GM21367 (cell line): ENCODE data around the gene CACNA1C.

Experiments used
- ATAC-seq: cut with Tn5 transposase; IDR thresholded peaks from one replicate; pipeline ENCODE4 v1.9.1; 2021; ENCODE audit not compliant: unreplicated experiment

Gene CACNA1C

DNA sequence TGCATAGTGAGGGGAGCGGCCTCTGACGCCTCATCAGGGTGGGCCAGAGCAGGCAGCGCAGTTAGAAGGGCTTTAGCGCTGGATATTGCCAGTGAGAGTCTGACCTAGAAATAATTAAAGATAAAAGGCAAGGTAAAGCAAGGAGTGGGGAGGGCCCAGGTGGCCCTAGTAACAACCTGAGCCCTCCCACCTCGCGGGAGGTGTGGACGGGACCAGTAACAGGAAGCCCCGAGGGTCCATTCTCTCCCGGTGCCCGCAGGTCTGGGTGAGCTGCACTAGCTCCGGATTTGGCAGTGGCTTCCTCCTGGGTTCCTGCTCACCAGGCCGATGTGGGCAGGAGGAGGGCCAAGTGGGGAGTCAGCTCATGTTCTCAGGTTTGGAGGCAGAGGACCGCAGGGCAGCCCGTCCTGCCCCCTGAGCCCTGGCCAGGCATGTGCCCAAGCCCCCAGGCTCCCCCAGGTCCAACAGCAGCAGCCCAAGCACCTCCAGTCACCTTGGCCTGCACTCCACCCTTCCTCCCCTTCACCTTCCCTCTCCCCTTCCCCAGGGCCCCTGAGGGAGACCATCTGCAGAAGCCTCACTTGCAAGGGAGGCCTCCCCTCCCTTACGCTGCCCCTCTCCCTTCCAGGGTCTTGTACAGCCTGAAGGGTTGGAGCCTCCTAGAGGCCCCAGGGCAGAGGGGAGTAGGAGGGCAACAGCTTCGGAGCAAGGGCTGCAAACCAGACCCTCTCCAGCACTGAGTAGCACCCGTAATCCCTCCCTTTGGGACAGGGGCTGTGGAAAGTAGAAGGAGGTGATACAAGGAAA, 597.7 kb downstream of the CACNA1C start:
- ATAC-seq, result no peak

- no peak for ATAC-seq
Observed at GRCh38 chr12:2651068-2651965, 598.5 kb downstream of the CACNA1C start.

- no peak for ATAC-seq
Observed at GRCh38 chr12:2652011-2652400, 599.2 kb downstream of the CACNA1C start.

DNA sequence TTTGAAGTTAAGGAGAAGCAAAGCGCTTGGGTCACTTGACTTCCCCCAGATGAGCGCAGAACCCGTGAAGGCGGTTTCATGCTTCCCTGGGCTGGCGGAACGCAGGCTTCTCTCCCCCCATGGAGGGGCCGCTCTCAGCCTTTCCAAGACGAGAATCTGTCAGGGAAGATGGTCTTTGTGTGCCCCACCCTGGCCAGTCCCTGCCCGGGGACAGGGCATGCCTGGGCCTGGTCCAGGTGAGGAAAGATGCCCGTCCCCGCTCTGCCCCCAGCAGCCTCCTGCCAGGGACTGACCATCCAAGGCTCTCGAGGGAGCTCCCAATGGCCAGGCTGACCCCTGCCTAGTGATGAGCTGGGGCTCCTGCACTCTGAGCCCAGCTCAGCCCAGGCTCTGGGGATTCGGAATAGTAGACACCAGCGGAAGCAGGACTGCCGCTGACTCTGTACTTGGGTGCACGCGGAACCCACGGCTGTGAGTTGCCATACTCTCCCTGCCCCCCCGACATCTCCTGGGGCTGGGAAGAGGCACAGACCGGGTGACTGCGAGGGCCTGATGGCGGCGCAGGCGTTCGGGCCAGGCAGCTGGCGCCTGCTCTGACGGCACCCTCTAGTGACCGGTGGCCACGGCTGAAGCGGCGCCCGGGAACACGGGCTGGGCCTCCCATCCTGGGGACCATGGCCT, 599.8 kb downstream of the CACNA1C start:
- no peak for ATAC-seq

GRCh38 chr12:2653461-2653965, 600.7 kb downstream of the CACNA1C start:
- ATAC-seq, result no peak

DNA sequence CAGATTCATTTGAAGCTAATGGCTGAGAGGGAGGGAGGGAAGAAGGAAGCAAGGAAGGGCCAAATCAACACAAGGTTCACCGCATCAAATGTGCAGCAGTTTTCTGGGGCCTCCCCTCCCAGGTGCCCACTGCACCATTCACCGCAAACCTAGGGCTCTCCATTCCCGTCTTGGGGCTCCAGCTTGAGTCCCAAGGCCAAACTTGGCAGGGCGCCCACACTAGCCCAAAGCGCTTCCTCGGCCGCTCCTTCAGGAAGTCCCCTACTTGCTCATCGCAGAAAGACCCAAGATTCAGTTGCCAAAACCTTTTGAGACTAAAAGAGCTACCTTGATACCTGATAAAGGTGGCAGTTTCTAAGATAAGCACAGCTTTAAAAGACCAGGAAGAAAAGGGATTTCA, 601.5 kb downstream of the CACNA1C start:
- ATAC-seq, result no peak

DNA sequence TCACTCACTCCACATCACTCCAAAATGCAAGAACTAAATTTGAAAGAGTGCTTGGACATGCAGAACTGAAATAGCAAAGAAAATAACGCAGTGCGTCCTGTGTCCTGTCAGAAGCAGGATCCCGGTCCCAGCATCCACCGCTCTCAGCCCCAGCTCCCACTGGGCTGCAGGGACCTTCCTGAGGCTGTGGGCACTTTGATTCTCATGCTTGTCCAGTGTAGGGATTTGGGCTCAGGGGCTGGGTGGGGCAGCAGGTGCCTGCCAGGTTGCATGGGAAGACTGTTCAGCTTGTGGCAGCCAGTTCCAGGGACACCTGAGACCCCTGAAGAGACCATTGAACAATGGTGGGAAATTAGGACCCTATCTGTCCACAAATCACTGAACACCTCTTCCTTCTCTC, 602.0 kb downstream of the CACNA1C start:
- no peak for ATAC-seq

DNA sequence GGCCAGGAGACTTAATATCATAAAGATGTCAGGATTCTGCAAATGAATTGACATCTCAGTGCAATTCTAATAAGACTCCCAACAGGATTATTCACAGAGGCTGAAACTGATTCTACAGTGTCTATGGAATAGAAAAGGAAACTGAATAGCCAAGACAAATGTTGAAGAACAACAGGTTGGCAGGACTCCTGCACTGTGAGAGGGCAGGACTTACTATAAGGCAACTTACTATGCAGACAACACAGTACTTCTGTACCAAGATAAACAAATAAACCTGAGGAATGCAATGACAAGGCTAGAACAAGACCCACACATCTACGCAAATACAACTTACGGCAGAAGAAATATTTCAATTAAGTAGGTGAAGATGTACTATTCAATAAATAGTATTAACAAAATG, 609.7 kb downstream of the CACNA1C start:
- ATAC-seq, result no peak

- no peak for ATAC-seq
Observed at GRCh38 chr12:2664721-2665577, 612.2 kb downstream of the CACNA1C start.

- no peak for ATAC-seq
Observed at GRCh38 chr12:2666411-2666810, 613.6 kb downstream of the CACNA1C start.

GRCh38 chr12:2666846-2667245, 614.1 kb downstream of the CACNA1C start:
- ATAC-seq, result no peak

GRCh38 chr12:2667716-2668440, 615.1 kb downstream of the CACNA1C start:
- ATAC-seq, result no peak

- no peak for ATAC-seq
Observed at GRCh38 chr12:2668816-2669215, 616.0 kb downstream of the CACNA1C start.

DNA sequence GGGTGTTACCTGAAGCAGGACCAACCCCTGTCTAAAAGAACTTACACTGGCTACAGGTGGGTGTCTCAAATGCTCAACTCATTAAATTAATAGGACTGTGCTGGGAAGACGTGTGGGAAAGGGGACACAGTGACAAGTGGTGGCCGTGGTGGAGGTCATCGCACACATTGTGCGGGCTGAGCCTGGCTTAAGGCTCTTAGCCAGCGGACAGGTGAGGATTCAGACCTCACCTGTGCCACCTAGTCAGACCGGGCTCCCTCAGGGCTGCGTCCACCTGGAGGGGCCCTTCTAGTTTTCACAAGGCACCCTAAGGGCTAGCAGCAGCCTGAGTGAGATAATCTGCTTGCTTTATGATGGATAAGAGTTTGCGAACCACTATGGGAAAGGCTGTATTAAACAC, 616.8 kb downstream of the CACNA1C start:
- ATAC-seq, result no peak

DNA sequence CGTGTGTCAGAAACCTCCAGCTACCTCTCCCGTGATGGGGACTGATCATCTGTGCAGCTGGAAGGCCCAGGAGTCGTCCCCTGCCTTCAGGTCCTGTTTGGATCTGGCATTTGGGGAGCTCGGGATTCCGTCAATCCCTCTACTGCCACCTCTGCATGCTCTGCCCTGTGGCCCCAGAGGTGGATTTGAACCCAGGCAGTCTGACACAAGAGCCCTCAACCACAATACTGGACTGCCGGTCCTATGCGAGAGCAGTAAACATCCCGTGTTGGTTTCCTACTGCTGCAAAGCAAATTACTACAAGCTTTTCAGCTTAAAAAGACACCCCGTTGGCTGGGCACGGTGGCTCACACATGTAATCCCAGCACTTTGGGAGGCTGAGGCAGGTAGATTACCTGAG, 620.1 kb downstream of the CACNA1C start:
- no peak for ATAC-seq

- no peak for ATAC-seq
Observed at GRCh38 chr12:2673966-2674810, 621.4 kb downstream of the CACNA1C start.

DNA sequence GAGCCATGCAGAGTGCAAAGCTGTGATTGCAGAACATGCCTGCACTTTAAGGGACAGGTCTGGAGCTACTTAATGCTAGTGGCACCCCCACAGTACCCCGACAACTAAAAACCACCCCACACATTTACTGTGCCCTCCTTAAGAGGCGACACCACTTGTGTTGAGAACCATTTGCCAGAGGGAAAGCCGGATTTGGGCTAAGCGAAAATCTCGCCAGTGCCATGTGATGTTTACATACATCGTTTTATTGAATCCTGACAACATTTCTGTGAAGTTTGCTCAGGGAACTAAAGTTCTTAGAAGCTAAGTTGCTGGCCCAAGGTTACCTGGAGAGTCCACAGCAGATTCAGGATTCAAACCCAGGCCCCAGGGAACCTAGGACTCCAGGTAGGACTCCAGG, 623.0 kb downstream of the CACNA1C start:
- ATAC-seq, result no peak

DNA sequence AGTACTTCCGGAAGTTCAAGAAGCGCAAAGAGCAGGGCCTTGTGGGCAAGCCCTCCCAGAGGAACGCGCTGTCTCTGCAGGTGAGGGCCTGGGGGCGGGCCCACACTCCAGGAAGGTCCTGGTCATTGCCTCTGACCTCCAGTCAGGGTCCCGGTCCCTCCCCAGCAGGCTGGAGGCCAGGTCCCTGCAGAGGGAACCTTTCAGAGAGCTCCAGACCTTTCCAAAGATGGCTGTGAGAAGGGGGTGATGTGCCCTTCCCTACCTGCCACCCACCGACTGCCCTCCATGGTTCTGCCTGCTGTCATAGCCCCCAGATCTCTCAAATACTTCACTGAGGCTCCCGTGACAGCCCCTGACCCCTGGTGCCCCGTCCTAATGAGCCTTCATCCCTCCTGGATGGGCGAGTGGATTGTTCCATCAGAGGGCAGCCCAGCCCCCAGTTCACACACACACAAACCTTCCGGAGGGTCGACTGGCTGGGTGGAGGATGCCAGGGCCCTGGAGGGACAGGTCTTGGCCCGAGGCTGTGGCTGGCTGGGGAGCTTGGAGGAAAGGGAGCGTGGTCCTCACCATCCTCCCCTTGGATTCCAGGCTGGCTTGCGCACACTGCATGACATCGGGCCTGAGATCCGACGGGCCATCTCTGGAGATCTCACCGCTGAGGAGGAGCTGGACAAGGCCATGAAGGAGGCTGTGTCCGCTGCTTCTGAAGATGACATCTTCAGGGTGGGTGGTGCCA, 624.5 kb downstream of the CACNA1C start:
- no peak for ATAC-seq
